ENCODE data around the gene STAT2. TPM values are rescaled to one million over a fixed set of nuclear protein-coding genes. Genes with fewer than 3 reads are reported as not detected.

STAT2 gene
- total RNA-seq, 1 donor from 2014 or later: 34.9 TPM

DNA sequence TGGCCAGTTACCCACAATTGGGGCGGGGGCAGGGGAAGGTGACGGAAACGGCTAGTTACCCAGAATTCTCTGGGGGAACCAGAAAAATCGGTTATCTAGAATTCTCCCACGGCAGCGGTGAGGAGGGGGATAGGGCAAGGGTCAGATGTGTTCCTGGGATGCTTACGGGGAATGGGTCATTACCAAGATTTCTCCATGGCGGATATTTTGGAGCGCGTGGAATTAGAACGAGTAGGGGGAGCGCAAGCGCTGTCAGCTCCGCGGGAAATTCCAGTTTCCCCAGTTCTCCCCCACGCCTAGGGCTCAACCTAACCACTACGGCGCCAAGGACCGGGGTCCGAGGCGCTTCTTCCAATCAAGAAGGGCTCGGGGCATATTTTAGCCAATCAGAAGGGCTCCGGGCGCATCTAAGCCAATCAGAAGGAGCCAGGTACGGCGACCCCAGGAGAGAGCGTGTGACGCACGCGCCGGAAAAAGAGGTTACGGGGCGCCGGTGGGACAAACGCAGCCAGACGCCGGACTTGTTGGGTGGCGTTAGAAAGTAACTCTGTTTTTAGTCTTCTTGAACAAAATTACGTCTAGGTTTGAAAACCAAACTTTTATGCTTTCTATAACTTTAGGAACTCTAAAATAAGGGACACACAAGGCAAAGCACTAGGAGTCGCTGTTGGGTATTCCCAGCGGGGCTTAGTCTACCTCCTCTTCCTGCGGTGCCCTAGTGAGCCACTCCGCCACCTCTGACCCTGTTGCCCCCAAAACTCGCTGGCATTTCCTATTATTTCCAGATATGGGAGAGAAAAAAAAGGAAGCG is 26.0 kb downstream of the STAT2 start, which contains the start of gene PAN2:
Gene PAN2 (minus strand): TSS at position 322 of the 811 bp plus-strand sequence. CDS start 906 bp downstream, outside the sequence.
- Histone ChIP-seq H3K27ac (replicated peaks) (peak within 1 kb of the TSS; percentile 98), H3K36me3 (no peaks in the 10 kb centered on the region), H3K4me1 (peaks cover 24% of the 10 kb centered on the region), H3K27me3 (ENCODE audit: low read depth) (no peaks in the 10 kb centered on the region), H3K4me3 (peak within 1 kb of the TSS; percentile 86), H3K9me3 (replicated peaks) (no peaks in the 10 kb centered on the region)
- DNase-seq: peak; percentile 96
- TF ChIP-seq, protein P1, sequence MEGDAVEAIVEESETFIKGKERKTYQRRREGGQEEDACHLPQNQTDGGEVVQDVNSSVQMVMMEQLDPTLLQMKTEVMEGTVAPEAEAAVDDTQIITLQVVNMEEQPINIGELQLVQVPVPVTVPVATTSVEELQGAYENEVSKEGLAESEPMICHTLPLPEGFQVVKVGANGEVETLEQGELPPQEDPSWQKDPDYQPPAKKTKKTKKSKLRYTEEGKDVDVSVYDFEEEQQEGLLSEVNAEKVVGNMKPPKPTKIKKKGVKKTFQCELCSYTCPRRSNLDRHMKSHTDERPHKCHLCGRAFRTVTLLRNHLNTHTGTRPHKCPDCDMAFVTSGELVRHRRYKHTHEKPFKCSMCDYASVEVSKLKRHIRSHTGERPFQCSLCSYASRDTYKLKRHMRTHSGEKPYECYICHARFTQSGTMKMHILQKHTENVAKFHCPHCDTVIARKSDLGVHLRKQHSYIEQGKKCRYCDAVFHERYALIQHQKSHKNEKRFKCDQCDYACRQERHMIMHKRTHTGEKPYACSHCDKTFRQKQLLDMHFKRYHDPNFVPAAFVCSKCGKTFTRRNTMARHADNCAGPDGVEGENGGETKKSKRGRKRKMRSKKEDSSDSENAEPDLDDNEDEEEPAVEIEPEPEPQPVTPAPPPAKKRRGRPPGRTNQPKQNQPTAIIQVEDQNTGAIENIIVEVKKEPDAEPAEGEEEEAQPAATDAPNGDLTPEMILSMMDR (IDR thresholded peaks at IDR 0.05; ENCODE audit: borderline replicate concordance): peak; percentile 55
- intact Hi-C loops (cut with micrococcal nuclease): no loop called here

DNA sequence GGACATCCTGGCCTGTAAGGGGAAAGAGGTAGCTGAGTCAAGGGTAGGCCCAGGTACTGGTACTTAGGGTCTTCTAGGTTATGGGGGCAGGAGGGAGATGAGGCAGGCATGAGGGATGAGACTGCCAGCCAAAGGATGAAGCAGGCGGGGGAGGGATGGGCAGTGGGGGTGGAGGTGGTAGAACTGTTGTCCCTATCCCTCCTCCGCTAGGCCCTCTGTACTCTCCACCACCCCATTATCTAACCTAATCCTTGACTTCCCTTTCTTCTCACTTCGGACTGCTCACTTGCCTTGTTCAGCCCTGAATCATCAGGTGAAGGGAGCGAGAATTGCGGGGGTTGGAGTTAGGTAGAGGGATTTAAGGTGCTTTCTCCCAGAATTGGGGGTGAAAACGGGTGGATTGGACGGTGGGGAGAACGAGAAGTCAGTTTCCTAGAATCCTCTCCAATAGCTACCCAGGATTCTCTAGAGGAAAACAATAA is 26.7 kb downstream of the STAT2 start:
- TF ChIP-seq, protein P1 (IDR thresholded peaks at IDR 0.05; ENCODE audit: borderline replicate concordance): no peak
- H3K27me3 ChIP-seq (ENCODE audit: low read depth): no peaks in the 10 kb centered on the region
- peak overlapping the region; percentile 98 for H3K27ac ChIP-seq (replicated peaks)
- intact Hi-C loops (cut with micrococcal nuclease): no loop called here
- peaks cover 24% of the 10 kb centered on the region for H3K4me1 ChIP-seq
- H3K36me3 ChIP-seq: peaks cover 6% of the 10 kb centered on the region
- H3K9me3 ChIP-seq (replicated peaks): no peaks in the 10 kb centered on the region
- no peak for DNase-seq
- H3K4me3 ChIP-seq: peak overlapping the region; percentile 86

DNA sequence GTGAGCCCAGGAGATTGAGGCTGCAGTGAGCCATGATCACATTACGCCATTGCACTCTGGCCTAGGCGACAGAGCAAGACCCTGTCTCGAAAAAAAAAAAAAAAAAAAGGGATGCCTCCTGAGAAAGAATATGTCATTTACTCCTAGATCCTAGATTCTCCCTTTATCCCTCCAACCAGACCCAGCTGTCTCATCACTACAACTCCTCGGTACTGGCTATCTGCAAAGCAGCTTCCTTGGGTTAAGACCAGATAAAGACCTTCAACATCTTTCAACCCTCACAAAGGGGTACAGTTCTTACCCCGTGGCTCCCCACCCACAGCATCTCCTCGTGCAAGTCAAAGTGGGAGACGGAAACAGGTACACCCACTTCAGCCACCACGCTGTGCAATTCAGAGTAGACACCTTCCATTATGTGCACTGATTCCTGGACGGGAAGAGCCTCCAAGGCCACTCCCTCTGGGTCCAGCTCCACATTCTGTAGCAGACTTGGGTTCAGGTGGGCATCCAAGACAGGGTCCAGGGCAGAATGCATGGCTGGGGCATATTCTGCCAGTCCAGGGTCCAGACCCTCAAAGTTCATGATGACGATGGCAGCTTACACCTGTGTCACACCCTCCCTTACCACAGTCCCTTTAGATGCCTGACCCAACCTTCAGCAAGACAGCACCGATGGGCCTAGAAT is 27.3 kb downstream of the STAT2 start:
- H3K4me3 ChIP-seq: peak overlapping the region; percentile 86
- DNase-seq: no peak
- peak overlapping the region; percentile 98 for H3K27ac ChIP-seq (replicated peaks)
- intact Hi-C loops (cut with micrococcal nuclease): no loop called here
- H3K9me3 ChIP-seq (replicated peaks): no peaks in the 10 kb centered on the region
- peaks cover 24% of the 10 kb centered on the region for H3K4me1 ChIP-seq
- no peaks in the 10 kb centered on the region for H3K27me3 ChIP-seq (ENCODE audit: low read depth)
- TF ChIP-seq, protein P1 (IDR thresholded peaks at IDR 0.05; ENCODE audit: borderline replicate concordance): no peak
- peaks cover 12% of the 10 kb centered on the region for H3K36me3 ChIP-seq

DNA sequence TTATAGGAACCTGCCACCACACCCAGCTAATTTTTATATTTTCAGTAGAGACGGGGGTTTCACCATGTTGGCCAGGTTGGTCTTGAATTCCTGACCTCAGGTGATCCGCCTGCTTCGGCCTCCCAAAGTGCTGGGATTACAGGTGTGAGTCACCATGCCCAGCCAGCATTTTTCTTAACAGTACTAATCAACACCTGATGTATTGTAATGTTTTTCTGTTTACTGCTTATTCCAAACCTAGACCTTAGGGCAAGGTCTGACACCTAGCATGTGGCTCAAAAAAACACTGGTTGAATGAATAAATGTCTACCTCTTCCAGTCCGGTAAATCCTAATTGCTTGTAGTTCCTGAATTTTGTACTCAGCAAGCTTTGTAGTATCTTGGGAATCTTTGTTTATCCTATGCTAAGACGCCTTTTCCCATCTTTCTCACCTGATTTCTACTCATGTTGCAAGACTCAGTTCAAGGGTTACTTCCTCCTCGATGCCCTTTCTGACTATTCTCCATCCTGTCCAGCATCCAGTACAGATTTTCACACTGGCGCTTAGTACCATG is 28.9 kb downstream of the STAT2 start:
- Histone ChIP-seq H3K36me3 (peaks cover 28% of the 10 kb centered on the region), H3K27me3 (ENCODE audit: low read depth) (no peaks in the 10 kb centered on the region), H3K9me3 (replicated peaks) (no peaks in the 10 kb centered on the region), H3K4me1 (peaks cover 33% of the 10 kb centered on the region), H3K4me3 (no peak overlapping the region), H3K27ac (replicated peaks) (no peak overlapping the region)
- intact Hi-C loops (cut with micrococcal nuclease): no loop called here
- DNase-seq: no peak
- TF ChIP-seq, protein P1 (IDR thresholded peaks at IDR 0.05; ENCODE audit: borderline replicate concordance): no peak

DNA sequence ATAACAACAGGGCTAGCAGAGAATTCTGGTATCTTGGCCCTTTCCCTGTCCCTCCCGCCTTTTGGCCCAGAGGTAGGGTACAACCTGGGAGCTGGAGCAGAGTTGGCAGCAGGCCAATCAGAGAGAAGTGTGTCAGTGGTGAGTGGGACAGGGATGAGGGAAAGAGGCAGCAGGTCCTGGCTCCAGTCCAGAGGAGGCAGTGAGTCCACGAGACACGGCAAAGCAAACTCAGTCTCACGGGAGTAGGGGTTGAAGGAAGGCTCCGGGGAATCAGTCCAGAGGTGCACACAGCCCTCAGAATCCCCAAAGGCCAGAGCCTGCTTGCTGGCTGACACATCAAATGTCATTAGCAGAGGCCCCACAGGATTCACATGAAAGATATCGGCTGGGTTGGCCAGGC is 33.4 kb downstream of the STAT2 start:
- TF ChIP-seq, protein P1 (IDR thresholded peaks at IDR 0.05; ENCODE audit: borderline replicate concordance): no peak
- Histone ChIP-seq H3K27ac (replicated peaks) (no peak overlapping the region), H3K27me3 (ENCODE audit: low read depth) (no peaks in the 10 kb centered on the region), H3K36me3 (peaks cover 73% of the 10 kb centered on the region), H3K4me1 (peaks cover 9% of the 10 kb centered on the region), H3K4me3 (no peak overlapping the region), H3K9me3 (replicated peaks) (no peaks in the 10 kb centered on the region)
- DNase-seq: no peak
- intact Hi-C loops (cut with micrococcal nuclease): no loop called here
